Stomach (tissue), 9 donors: Measurements from ENCODE around the gene GUCY1A2. TPM values are rescaled to one million over a fixed set of nuclear protein-coding genes. Genes with fewer than 3 reads are reported as not detected.

ENCODE experiments used
- DNase-seq, 2 donors: peaks; one replicate each; pipeline versions ENCODE4 v3.0.0 to v3.0.0-alpha.2; 2013 to 2019
- H3K27ac ChIP-seq, 5 donors: fragments of 200-600 bp in 4 of 5; sonication (generic) in 4 of 5; one replicate each; pipeline ENCODE4 v1.5.1; 2013 to 2019; ENCODE audit warnings: mild to moderate bottlenecking in 1 of 5, moderate library complexity in 1 of 5
- H3K27me3 ChIP-seq, 3 donors: fragments of 200-600 bp; sonication (generic); one replicate each; pipeline ENCODE4 v1.5.1; 2017 to 2019; ENCODE audit warnings: mixed run types in 1 of 3
- H3K36me3 ChIP-seq, 4 donors: fragments of 200-600 bp; sonication (generic); 1 replicate in 3 of 4; 2 replicates in 1 of 4; pipeline ENCODE4 v1.5.1; 2016 to 2019
- H3K4me1 ChIP-seq, 4 donors: fragments of 200-600 bp; sonication (generic); one replicate each; pipeline ENCODE4 v1.5.1; 2016 to 2019
- H3K4me3 ChIP-seq, 4 donors: fragments of 200-600 bp; sonication (generic) in 3 of 4; one replicate each; pipeline ENCODE4 v1.5.1; 2016 to 2019; ENCODE audit warnings: mild to moderate bottlenecking in 1 of 4
- H3K9me3 ChIP-seq, 4 donors: fragments of 200-600 bp; sonication (generic); one replicate each; pipeline ENCODE4 v1.5.1; 2016 to 2019
- EP300 ChIP-seq: sonication (generic); formaldehyde crosslinking; IDR thresholded peaks from one replicate; pipeline ENCODE4 v1.6.1; 2017; ENCODE audit warnings: antibody characterized with exemption
- POLR2A ChIP-seq, 4 donors: fragments of 450-650 bp; IDR thresholded peaks; one replicate each; pipeline ENCODE4 v1.6.1; 2016; ENCODE audit warnings: antibody characterized with exemption in 4 of 4, control low read depth in 2 of 4, mild to moderate bottlenecking in 1 of 4, moderate library complexity in 1 of 4
- POLR2AphosphoS5 ChIP-seq, 3 donors: sonication (generic); formaldehyde crosslinking; IDR thresholded peaks; one replicate each; pipeline ENCODE4 v1.6.1; 2016; ENCODE audit warnings: antibody characterized with exemption in 3 of 3
- WGBS, 5 donors: extraction: QIAGEN DNeasy Blood & Tissue Kit in 3 of 5; methylation state at CpG; one replicate each; pipeline versions ENCODE4 v1.1.5 to v1.1.7; 2013 to 2018; 5-methylcytosine and 5-hydroxymethylcytosine counted together
- intact Hi-C: fragments of 100-400 bp; cut with DNase I; formaldehyde crosslinking; loops from one replicate; pipeline ENCODE4 v1.15.1; 2023; ENCODE audit warnings: low total_unique reads
- polyA plus RNA-seq, 3 donors: library from polyadenylated mRNA; stranded (reverse); fragments of 200-250 nt; gene quantifications; one replicate each; pipeline ENCODE4 v1.2.3, GENCODE V29; 2013
- total RNA-seq, 5 donors: library from RNA; depleted of rRNA; stranded (reverse); fragments of >200 nt; gene quantifications; one replicate each; pipeline versions ENCODE4 v1.1.0 to v1.2.3, GENCODE V29; 2014 to 2016
- TF ChIP-seq, protein P1 (sequence below), 7 experiments: fragments of 450-650 bp in 4 of 7; fragments of 200-600 bp in 3 of 7; sonication (generic) in 3 of 7; IDR thresholded peaks; one replicate each; pipeline ENCODE4 v1.5.1; 2016 to 2019; ENCODE audit warnings: antibody characterized with exemption in 7 of 7, control low read depth in 2 of 7, mild to moderate bottlenecking in 1 of 7
- donor health status: healthy with polysubstance abuse.
- donor health status: Bipolar disorder and iron deficiency.
- donor health status: healthy.

GUCY1A2 gene
- total and polyA plus RNA-seq, 8 donors: 0.10 to 15.1 (median 4.3) TPM

DNA sequence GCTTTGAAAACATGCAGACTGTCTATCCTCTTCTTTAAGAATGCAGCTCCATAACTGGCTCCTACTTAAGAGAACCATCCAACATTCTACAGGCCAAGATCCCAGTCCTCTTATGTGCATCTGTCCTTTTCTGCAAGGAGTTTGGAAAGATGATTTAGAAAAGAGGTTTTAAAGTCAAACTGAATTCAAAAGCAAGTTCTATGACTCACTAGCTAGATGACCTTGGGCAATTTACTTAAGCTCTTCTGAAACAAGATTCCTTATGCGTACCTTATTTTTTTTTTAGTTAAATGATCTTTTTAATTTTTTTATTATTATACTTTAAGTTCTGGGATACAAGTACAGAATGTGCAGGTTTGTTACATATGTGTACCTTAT, 29.2 kb downstream of the GUCY1A2 start:
- WGBS, 5 donors: 83 to 91% (median 85%) methylated on average over 1 of the region's 1 CpG
- H3K27ac ChIP-seq: no peak overlapping the region
- intact Hi-C loops: no loop called here

DNA sequence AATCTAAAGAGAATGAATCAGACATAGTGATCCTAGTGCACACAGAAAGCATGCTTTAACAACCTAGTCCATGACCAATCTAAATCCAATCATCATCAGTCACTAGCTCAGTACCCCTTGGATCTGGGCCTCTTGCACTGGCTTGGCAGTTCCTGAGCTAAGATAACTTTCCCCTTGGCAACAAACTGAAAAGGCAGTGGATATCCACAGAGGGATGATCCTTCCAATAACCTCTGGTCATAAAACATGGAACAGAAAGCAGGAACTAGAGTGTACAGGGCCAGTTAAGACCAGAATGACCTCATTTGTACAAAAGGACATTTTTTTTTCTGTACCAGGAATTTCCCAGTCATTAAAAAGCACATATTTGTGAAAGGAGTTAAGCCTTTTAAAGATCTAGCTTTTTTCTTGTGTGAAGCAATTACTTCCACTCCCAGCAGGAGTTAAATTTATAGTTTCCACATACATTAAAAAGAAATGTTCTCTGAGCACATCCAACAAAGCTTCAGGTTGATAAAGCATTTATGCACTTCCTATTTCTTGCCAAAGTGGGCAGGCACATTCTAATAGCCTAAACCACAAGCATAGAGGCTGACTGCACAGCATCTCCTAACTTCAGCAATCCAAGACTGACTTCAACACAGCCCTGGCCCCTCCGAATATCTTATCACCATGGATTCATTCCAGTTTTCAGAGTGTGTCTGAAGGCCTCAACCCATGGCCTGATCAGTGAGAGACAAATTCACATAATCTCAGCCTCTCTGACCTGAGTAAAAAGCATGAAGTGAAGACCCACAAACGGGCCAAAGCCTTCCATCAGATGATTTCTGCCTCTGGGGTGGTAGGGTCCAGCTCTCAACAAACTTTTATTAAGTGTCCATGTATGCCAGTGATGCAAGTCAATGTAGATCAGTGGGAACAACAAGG, 29.9 kb downstream of the GUCY1A2 start:
- no peak for TF ChIP-seq POLR2A (IDR thresholded peaks at IDR 0.05)
- TF ChIP-seq, protein P1, sequence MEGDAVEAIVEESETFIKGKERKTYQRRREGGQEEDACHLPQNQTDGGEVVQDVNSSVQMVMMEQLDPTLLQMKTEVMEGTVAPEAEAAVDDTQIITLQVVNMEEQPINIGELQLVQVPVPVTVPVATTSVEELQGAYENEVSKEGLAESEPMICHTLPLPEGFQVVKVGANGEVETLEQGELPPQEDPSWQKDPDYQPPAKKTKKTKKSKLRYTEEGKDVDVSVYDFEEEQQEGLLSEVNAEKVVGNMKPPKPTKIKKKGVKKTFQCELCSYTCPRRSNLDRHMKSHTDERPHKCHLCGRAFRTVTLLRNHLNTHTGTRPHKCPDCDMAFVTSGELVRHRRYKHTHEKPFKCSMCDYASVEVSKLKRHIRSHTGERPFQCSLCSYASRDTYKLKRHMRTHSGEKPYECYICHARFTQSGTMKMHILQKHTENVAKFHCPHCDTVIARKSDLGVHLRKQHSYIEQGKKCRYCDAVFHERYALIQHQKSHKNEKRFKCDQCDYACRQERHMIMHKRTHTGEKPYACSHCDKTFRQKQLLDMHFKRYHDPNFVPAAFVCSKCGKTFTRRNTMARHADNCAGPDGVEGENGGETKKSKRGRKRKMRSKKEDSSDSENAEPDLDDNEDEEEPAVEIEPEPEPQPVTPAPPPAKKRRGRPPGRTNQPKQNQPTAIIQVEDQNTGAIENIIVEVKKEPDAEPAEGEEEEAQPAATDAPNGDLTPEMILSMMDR (IDR thresholded peaks at IDR 0.05): no peak
- no peak for TF ChIP-seq EP300
- TF ChIP-seq POLR2AphosphoS5 (IDR thresholded peaks at IDR 0.05): no peak
- Histone ChIP-seq H3K36me3 (no peaks in the 10 kb centered on the region), H3K27me3 (no peaks in the 10 kb centered on the region), H3K4me1 (no peaks in the 10 kb centered on the region), H3K4me3 (no peak overlapping the region), H3K27ac (peak overlapping the region in 1 of 5 donors; percentile 18), H3K9me3 (no peaks in the 10 kb centered on the region)
- 34 to 62% (median 47%) methylated on average over 2 of the region's 2 CpGs for WGBS, 5 donors
- intact Hi-C loops: no loop called here
- DNase-seq: peak in 1 of 2 donors; percentile 76

More for the DNA sequence above, 29.2 kb downstream of the GUCY1A2 start:
- Histone ChIP-seq H3K4me3 (no peak overlapping the region), H3K27me3 (no peaks in the 10 kb centered on the region), H3K4me1 (no peaks in the 10 kb centered on the region), H3K36me3 (no peaks in the 10 kb centered on the region), H3K9me3 (no peaks in the 10 kb centered on the region)
- TF ChIP-seq, protein P1 (IDR thresholded peaks at IDR 0.05): no peak
- no peak for TF ChIP-seq POLR2A (IDR thresholded peaks at IDR 0.05)
- no peak for TF ChIP-seq EP300
- no peak for TF ChIP-seq POLR2AphosphoS5 (IDR thresholded peaks at IDR 0.05)
- DNase-seq: peak in 1 of 2 donors; percentile 39

DNA sequence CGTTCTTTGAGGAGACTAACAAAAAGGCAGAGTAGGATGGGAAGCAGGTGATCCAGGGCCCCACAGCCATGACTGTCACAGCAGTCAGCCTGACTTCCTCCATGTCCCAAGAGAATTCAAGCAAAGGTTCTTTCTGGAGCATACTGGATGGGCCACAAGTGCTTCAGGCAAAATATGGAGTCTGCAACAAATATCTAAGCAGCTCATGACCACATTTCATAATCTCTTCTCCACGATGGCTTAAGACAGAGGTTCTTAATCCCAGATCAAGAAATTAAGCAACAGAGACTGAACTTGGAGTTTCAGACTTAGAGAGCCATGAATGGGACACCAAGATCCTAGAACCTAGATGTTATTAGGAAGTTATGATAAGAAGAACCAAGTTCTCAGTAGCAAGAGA, 31.6 kb downstream of the GUCY1A2 start:
- H3K4me1 ChIP-seq: no peaks in the 10 kb centered on the region
- no peaks in the 10 kb centered on the region for H3K36me3 ChIP-seq
- no peaks in the 10 kb centered on the region for H3K9me3 ChIP-seq
- intact Hi-C loops: no loop called here
- H3K27ac ChIP-seq: no peak overlapping the region
- DNase-seq: no peak
- 78 to 89% (median 86%) methylated on average over 2 of the region's 2 CpGs for WGBS, 5 donors
- H3K27me3 ChIP-seq: no peaks in the 10 kb centered on the region
- H3K4me3 ChIP-seq: no peak overlapping the region
- TF ChIP-seq POLR2A (IDR thresholded peaks at IDR 0.05) (no peak), POLR2AphosphoS5 (IDR thresholded peaks at IDR 0.05) (no peak), EP300 (no peak)
- TF ChIP-seq, protein P1 (IDR thresholded peaks at IDR 0.05): no peak

DNA sequence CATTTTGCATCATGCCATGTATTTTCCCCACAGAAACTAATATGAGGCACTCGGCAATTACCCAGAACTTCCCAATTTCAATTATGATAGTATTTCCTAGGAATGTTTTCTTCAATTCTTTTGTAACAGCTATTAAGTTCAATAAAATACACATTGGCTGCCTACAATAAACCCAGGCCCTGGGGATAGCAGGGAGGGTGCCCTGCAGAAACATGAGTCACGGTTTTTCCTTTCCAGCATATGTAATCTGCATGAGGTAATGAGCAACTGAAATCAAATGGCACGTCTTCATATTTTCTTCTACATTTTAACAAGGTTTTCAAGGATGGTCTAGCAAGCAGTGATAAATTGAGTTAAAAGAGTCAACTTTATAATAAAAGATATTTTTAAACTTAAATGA, 32.0 kb downstream of the GUCY1A2 start:
- 82 to 93% (median 89%) methylated on average over 3 of the region's 3 CpGs for WGBS, 5 donors
- H3K36me3 ChIP-seq: no peaks in the 10 kb centered on the region
- H3K9me3 ChIP-seq: no peaks in the 10 kb centered on the region
- intact Hi-C loops: no loop called here
- TF ChIP-seq POLR2A (IDR thresholded peaks at IDR 0.05) (no peak), POLR2AphosphoS5 (IDR thresholded peaks at IDR 0.05) (no peak), EP300 (no peak)
- TF ChIP-seq, protein P1 (IDR thresholded peaks at IDR 0.05): no peak
- H3K4me1 ChIP-seq: no peaks in the 10 kb centered on the region
- no peak overlapping the region for H3K4me3 ChIP-seq
- no peak overlapping the region for H3K27ac ChIP-seq
- peak in 1 of 2 donors; percentile 20 for DNase-seq
- no peaks in the 10 kb centered on the region for H3K27me3 ChIP-seq
